Uterus (tissue), 4 donors: Measurements from ENCODE around the gene C3orf80. TPM values are rescaled to one million over a fixed set of nuclear protein-coding genes. Genes with fewer than 3 reads are reported as not detected.

Experiments used
- DNase-seq, 2 donors: peaks; one replicate each; pipeline ENCODE4 v3.0.0-alpha.2; 2019 to 2020
- H3K27ac ChIP-seq, 2 donors: fragments of 200-600 bp; sonication (generic); 1 replicate in 1 of 2; 2 replicates in 1 of 2; pipeline ENCODE4 v1.5.1; 2016 to 2018
- H3K27me3 ChIP-seq, 2 donors: fragments of 200-600 bp; sonication (generic); one replicate each; pipeline ENCODE4 v1.5.1; 2018 to 2019; ENCODE audit warnings: control low read depth in 1 of 2
- H3K36me3 ChIP-seq, 2 donors: fragments of 200-600 bp; sonication (generic); one replicate each; pipeline ENCODE4 v1.5.1; 2019; ENCODE audit warnings: control low read depth in 1 of 2
- H3K4me1 ChIP-seq, 2 donors: fragments of 200-600 bp; sonication (generic); one replicate each; pipeline ENCODE4 v1.5.1; 2018 to 2019; ENCODE audit warnings: control low read depth in 1 of 2
- H3K4me3 ChIP-seq, 2 donors: fragments of 200-600 bp; sonication (generic); 1 replicate in 1 of 2; 2 replicates in 1 of 2; pipeline ENCODE4 v1.5.1; 2018 to 2019; ENCODE audit warnings: mild to moderate bottlenecking in 1 of 2
- H3K9me3 ChIP-seq, 2 donors: fragments of 200-600 bp; sonication (generic); one replicate each; pipeline ENCODE4 v1.5.1; 2019; ENCODE audit warnings: control low read depth in 1 of 2
- POLR2A ChIP-seq, 2 donors: fragments of 450-650 bp; IDR thresholded peaks; one replicate each; pipeline ENCODE4 v1.6.1; 2016; ENCODE audit warnings: antibody characterized with exemption in 2 of 2, mild to moderate bottlenecking in 1 of 2, moderate library complexity in 1 of 2
- intact Hi-C: fragments of 100-400 bp; cut with DNase I; formaldehyde crosslinking; loops from one replicate; pipeline ENCODE4 v1.15.1; 2023; ENCODE audit warnings: low total_unique reads
- total RNA-seq, 4 donors: library from RNA; depleted of rRNA in 3 of 4; stranded (reverse); fragments of >200 nt in 3 of 4; gene quantifications; one replicate each; pipeline versions ENCODE4 v1.1.0 to v1.2.4, GENCODE V29; 2014 to 2023
- TF ChIP-seq, protein P1 (sequence below), 4 experiments: fragments of 200-600 bp in 2 of 4; fragments of 450-650 bp in 2 of 4; sonication (generic) in 2 of 4; IDR thresholded peaks; one replicate each; pipeline ENCODE4 v1.5.1; 2016 to 2019; ENCODE audit warnings: antibody characterized with exemption in 4 of 4, mild to moderate bottlenecking in 2 of 4, moderate library complexity in 1 of 4
- donor health status: DM: yes; HTN: yes; CAD: no.

C3orf80 gene
- total RNA-seq, 4 donors from 2014 or later: 1.2 TPM; not detected in 3

GRCh38 chr3:160245261-160245800 is 20.1 kb downstream of the C3orf80 start:
- Histone ChIP-seq H3K9me3 (no peaks in the 10 kb centered on the region), H3K4me3 (no peak overlapping the region), H3K27me3 (no peaks in the 10 kb centered on the region), H3K4me1 (no peaks in the 10 kb centered on the region), H3K27ac (no peak overlapping the region), H3K36me3 (no peaks in the 10 kb centered on the region)
- DNase-seq: no peak
- no peak for TF ChIP-seq POLR2A (IDR thresholded peaks at IDR 0.05)
- TF ChIP-seq, protein P1, sequence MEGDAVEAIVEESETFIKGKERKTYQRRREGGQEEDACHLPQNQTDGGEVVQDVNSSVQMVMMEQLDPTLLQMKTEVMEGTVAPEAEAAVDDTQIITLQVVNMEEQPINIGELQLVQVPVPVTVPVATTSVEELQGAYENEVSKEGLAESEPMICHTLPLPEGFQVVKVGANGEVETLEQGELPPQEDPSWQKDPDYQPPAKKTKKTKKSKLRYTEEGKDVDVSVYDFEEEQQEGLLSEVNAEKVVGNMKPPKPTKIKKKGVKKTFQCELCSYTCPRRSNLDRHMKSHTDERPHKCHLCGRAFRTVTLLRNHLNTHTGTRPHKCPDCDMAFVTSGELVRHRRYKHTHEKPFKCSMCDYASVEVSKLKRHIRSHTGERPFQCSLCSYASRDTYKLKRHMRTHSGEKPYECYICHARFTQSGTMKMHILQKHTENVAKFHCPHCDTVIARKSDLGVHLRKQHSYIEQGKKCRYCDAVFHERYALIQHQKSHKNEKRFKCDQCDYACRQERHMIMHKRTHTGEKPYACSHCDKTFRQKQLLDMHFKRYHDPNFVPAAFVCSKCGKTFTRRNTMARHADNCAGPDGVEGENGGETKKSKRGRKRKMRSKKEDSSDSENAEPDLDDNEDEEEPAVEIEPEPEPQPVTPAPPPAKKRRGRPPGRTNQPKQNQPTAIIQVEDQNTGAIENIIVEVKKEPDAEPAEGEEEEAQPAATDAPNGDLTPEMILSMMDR (IDR thresholded peaks at IDR 0.05): no peak
- intact Hi-C loops: no loop called here

GRCh38 chr3:160247766-160248165 is 22.5 kb downstream of the C3orf80 start:
- no peak overlapping the region for H3K4me3 ChIP-seq
- no peak for DNase-seq
- no peaks in the 10 kb centered on the region for H3K4me1 ChIP-seq
- H3K36me3 ChIP-seq: no peaks in the 10 kb centered on the region
- intact Hi-C loops: no loop called here
- H3K27ac ChIP-seq: no peak overlapping the region
- no peaks in the 10 kb centered on the region for H3K27me3 ChIP-seq
- no peaks in the 10 kb centered on the region for H3K9me3 ChIP-seq
- no peak for TF ChIP-seq POLR2A (IDR thresholded peaks at IDR 0.05)
- TF ChIP-seq, protein P1 (IDR thresholded peaks at IDR 0.05): no peak

GRCh38 chr3:160253298-160253697 is 28.1 kb downstream of the C3orf80 start:
- no peaks in the 10 kb centered on the region for H3K36me3 ChIP-seq
- no peaks in the 10 kb centered on the region for H3K4me1 ChIP-seq
- no peak overlapping the region for H3K27ac ChIP-seq
- H3K4me3 ChIP-seq: no peak overlapping the region
- intact Hi-C loops: no loop called here
- no peaks in the 10 kb centered on the region for H3K9me3 ChIP-seq
- H3K27me3 ChIP-seq: no peaks in the 10 kb centered on the region
- TF ChIP-seq, protein P1 (IDR thresholded peaks at IDR 0.05): no peak
- no peak for TF ChIP-seq POLR2A (IDR thresholded peaks at IDR 0.05)
- DNase-seq: no peak

DNA sequence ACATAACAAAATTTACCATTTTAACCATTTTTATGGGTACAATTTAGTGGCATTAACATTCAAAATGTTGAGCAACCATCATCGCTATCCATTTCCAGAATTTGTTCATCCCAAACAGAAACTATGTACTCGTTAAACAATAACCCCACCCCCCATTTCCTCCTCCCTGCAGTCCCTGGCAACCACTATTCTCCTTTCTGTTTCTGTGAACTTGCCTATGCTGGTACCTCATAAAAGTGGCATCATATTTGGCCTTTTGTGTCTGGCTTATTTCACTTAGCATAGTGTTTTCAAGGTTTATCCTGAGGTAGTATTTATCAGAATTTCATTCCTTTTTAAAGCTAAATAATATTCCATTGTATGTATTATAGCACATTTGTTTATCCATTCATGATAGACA is 32.4 kb downstream of the C3orf80 start:
- no peak for DNase-seq
- Histone ChIP-seq H3K9me3 (no peaks in the 10 kb centered on the region), H3K4me3 (no peak overlapping the region), H3K27ac (no peak overlapping the region), H3K36me3 (no peaks in the 10 kb centered on the region), H3K27me3 (no peaks in the 10 kb centered on the region), H3K4me1 (no peaks in the 10 kb centered on the region)
- intact Hi-C loops: no loop called here
- TF ChIP-seq, protein P1 (IDR thresholded peaks at IDR 0.05): no peak
- no peak for TF ChIP-seq POLR2A (IDR thresholded peaks at IDR 0.05)

DNA sequence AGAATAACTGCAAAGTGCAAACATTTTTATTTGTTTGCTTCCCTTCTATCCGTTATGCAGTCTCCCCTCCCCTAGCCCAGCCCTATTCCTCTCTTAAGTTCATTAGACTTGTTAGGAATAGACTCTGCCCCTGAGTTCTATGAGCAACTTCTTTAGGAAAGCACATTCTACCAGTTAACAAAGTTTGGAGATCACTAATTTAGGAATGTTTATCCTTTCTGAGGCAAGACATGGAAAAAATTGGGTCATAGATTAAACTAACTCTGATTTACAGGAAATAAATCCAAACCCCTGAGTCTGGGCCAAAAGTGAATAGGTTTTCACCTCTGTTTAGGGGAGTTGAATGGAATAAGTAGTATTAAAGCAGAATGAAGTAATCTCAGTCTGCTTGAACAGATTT is 34.4 kb downstream of the C3orf80 start:
- Histone ChIP-seq H3K4me3 (no peak overlapping the region), H3K4me1 (no peaks in the 10 kb centered on the region), H3K9me3 (no peaks in the 10 kb centered on the region), H3K27ac (no peak overlapping the region), H3K27me3 (no peaks in the 10 kb centered on the region), H3K36me3 (no peaks in the 10 kb centered on the region)
- TF ChIP-seq, protein P1 (IDR thresholded peaks at IDR 0.05): no peak
- no peak for TF ChIP-seq POLR2A (IDR thresholded peaks at IDR 0.05)
- intact Hi-C loops: no loop called here
- no peak for DNase-seq
